HG03060 (cell line): ENCODE results near the gene TPGS1.

Experiments used
- ATAC-seq: cut with Tn5 transposase; IDR thresholded peaks from one replicate; pipeline ENCODE4 v1.9.1; 2021; ENCODE audit warnings: low read depth, moderate number of reproducible peaks; ENCODE audit not compliant: unreplicated experiment

The TPGS1 gene

GRCh38 chr19:513368-514165 lies 6.3 kb downstream of the TPGS1 start:
- ATAC-seq = no peak

GRCh38 chr19:514166-514663 lies 6.9 kb downstream of the TPGS1 start:
- ATAC-seq = no peak

GRCh38 chr19:517721-518597 lies 10.7 kb downstream of the TPGS1 start:
- ATAC-seq = no peak

- no peak for ATAC-seq
These were observed 11.4 kb downstream of the TPGS1 start for GRCh38 chr19:518598-519231.

- no peak for ATAC-seq
These were observed 12.2 kb downstream of the TPGS1 start for GRCh38 chr19:519449-519865.

GRCh38 chr19:522726-523125 lies 15.4 kb downstream of the TPGS1 start:
- ATAC-seq = no peak

- no peak for ATAC-seq
These were observed 16.9 kb downstream of the TPGS1 start for GRCh38 chr19:524062-524674.

- no peak for ATAC-seq
These were observed 17.7 kb downstream of the TPGS1 start for GRCh38 chr19:525029-525428.

GRCh38 chr19:525857-526419 lies 18.6 kb downstream of the TPGS1 start:
- no peak for ATAC-seq

- ATAC-seq = no peak
These were observed 23.1 kb downstream of the TPGS1 start for GRCh38 chr19:530134-531008.

- no peak for ATAC-seq
These were observed 23.9 kb downstream of the TPGS1 start for GRCh38 chr19:531009-531752.

GRCh38 chr19:531753-532560 lies 24.7 kb downstream of the TPGS1 start, which contains the start of gene CDC34:
Gene CDC34 (plus strand): TSS chr19:531760. CDS start chr19:531932, 172 bp downstream.
- no peak for ATAC-seq

GRCh38 chr19:532561-533363 lies 25.5 kb downstream of the TPGS1 start:
- no peak for ATAC-seq

- no peak for ATAC-seq
These were observed 26.2 kb downstream of the TPGS1 start for GRCh38 chr19:533364-534058.

- ATAC-seq = no peak
These were observed 26.8 kb downstream of the TPGS1 start for GRCh38 chr19:534088-534487.
